HG02840 (cell line): ENCODE results near the gene EFEMP2.
A peak's percentile ranks its signal among the peaks of the same experiment; 100 is the strongest.
"Not testable (repeated sequence)": the region's sequence is repeated elsewhere in the genome, so short reads cannot be mapped to it uniquely, and the experiment has no call there.

ENCODE experiments used
- ATAC-seq: cut with Tn5 transposase; IDR thresholded peaks from one replicate; pipeline ENCODE4 v1.9.1; 2021; ENCODE audit warnings: mild to moderate bottlenecking, moderate library complexity, moderate number of reproducible peaks; ENCODE audit not compliant: unreplicated experiment, low FRiP score

EFEMP2 gene

DNA sequence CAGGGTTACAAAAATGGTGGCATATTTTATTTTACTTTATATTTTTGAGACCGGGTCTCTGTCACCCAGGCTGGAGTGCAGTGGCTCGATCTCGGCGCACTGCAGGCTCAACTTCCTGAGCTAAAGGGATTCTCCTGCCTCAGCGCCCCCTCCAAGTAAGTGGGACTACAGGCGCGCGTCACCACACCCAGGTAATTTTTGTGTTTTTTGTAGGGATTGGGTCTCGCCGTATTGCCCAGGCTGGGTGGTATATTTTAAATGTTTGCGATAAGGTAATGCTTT lies 28.2 kb upstream of the EFEMP2 start:
- ATAC-seq: no peak

DNA sequence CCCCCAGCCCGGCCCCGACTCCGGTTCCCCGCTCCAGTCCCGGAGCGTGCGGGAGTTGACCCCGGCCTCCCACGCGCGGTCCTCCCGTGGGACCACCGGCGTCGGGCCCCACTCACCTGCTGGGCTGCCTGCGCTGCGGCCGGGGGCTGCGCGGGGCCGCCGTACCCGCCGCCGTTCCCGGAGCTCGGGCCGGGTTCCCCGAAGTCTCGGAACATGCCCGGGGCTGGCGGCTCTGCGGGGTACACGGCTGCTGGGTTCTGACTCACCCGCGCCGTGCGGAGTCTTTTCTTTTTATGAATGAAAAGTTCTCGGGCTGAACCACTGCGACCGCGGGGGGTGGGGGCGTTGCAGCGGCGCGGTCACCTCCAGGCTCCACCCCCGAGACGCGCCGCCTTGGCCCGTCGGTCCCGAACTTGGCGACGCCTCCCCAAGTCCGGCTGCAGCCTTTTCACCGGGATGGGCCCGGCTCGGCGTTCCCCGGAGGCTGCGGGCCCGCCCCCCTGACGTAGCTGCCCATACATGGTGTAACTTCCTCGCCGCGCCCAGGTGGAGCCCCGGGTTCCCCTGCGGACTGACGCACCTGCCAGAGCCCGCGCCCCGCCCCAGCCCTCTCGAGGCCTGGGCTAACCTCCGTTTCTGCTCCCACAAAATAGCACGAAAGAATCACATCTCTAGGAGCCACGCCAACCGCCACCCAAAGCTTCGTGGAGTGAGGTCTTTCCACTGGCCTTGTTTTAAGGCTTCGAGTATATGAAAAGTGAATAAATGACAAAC lies 27.7 kb upstream of the EFEMP2 start, which contains the start of gene FOSL1:
TSS of gene FOSL1 (minus strand) at position 264 of the 774 bp plus-strand sequence. CDS start at position 215, 49 bp downstream.
- peak; percentile 62 for ATAC-seq

DNA sequence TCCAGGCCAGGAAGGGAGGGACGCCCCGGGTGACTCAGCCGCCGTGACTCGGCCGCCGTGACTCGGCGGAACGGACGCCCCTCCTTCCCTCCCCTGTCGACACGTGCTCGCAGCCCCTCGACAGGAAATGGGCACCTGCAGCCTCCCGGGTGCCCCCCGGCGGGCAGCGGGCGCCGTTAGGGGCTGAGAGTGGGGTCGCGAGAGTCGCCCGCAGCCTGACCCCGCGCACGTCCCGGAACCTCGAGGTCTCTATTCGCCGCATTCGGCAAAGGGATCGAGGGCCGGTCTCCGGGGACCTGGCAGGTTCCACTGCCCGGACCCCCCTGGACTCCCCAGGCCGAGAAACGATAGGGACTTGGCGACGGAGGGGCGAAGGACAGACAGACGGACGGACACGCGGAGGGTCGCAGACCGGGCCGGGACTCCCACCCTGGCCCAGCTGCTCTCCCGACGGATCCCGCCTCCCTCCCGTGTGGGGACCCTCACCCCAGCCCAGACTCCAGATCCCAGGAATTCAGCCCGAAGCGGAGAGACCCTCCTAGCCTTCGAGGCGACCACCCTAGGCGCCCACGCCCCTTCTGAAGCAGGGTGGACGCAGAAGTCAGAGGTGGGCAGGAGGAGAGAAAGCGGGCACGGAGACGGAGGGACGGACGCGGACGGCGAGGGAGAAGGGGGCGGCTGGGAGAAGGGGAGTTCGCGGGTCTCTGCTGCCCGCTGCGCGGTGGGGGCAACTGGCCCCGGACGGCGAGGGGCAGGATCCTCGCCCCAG lies 26.9 kb upstream of the EFEMP2 start:
- no peak for ATAC-seq

DNA sequence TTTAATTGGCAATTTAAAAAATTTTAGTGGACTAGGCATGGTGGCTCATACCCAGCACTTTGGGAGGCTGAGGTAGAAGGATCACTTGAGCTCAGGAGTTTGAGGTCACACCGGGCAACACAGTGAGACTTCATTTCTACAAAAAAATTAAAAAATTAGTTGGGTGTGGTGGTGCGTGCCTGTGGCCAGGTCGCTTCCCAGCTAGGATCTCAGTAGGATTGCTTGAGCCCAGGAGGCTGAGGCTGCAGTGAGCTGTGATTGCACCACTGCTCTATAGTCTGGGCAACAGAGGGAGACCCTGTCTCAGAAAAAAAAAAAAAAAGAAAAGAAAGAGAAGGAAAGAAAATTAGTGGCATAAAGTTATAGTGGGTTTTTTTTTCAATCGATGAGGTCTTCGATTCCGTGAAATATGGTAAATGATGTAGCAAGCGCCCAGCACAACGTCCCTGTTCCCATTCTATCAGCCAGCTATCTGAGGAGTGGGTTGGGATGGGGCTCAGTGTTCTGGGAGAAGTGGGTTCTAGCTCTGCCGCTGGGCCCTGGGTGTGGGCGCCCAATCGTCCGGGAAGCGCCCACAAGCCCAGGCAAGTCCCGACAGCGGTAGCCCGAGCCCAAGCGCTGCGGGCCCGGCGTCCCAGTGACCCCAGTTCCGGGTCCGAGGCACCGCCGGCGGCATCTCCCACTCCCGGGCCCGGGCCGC lies 26.2 kb upstream of the EFEMP2 start:
- no peak for ATAC-seq

DNA sequence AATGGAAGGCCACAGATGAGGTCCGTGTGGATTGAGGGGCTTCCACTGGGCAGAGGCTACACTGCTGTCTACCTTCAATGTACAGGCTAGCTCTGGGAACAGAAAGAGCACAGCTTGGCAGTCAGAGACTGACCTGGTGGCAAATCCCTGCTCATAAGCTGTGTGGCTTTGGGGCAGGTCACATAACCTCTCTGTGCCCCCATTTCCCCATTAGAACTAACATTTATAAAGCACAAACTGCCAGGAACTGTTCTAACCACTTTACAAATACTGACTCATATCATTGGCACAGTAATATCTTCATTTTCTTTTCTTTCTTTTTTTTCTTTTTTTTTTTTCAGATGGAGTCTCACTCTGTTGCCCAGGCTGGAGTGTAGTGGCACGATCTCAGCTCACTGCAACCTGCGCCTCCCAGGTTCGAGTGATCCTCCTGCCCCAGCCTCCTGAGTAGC lies 24.4 kb upstream of the EFEMP2 start:
- ATAC-seq: no peak

DNA sequence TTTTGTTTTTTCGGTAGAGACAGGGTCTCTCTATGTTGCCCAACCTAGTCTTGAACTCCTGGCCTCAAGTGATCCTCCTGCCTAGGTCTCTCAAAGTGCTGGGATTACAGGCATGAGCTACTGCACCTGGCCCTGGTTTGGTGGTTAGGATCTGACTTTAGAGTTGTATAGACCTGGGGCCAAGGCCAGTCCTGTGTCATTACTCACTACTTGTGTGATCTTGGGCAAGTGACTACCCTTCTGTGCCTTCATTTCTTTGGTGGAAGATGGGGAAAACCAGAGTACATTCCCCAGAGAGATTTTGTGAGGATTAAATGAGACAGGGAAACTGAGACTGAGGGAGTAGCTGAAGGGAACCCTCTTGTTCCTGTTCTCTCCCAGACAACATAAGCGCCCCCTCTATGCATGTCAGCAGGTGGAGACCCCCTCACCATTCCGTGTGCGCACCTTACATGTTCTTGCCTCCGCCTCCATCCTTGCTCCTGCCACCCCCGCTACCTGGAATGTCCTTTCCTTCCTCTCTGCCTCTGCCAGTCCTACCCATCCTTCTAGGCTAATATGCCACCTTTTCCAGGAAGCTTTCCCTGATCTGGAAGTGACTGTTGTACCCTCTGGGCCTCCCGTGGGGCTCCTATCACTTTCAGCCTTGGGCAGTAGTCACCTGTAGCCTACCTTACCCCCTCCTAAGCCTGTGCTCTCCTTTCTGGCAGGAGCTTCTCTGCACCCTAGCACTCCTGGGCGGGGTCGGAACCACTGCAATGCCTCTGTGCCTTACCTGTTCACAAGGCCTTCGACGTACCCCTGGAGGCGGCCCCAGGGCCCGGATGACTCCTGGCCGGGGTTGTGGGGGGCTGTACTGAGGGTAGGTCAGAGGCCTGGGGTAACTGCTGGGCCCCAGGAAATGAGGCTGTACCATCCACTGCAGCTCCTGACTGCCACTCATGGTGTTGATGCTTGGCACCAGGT lies 23.7 kb upstream of the EFEMP2 start:
- ATAC-seq: no peak

DNA sequence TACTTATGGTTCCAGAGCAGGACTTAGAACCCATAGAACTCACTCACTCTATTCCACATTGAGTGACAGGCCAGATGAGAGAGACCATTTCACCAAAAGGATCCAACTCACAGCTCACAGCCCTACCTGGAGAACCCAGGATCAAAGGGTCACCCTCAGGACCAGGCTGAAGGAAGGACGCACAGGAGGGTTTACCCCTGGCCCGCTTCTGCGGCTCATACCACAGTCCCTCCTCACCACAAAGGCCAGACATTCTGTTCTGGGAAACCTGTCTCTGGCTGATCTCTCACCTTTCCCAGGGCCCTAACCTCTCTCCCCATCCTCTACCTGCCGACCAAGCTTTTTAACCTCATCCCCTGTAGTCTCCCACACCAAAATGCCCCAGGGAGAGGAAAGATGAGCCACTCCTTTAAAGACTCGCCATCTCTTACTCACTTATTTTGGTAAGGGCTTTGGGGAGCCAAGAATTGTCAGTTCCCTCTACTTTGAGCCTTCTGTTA lies 22.9 kb upstream of the EFEMP2 start:
- ATAC-seq: no peak

GRCh38 chr11:65894034-65894591 lies 21.5 kb upstream of the EFEMP2 start:
- no peak for ATAC-seq

DNA sequence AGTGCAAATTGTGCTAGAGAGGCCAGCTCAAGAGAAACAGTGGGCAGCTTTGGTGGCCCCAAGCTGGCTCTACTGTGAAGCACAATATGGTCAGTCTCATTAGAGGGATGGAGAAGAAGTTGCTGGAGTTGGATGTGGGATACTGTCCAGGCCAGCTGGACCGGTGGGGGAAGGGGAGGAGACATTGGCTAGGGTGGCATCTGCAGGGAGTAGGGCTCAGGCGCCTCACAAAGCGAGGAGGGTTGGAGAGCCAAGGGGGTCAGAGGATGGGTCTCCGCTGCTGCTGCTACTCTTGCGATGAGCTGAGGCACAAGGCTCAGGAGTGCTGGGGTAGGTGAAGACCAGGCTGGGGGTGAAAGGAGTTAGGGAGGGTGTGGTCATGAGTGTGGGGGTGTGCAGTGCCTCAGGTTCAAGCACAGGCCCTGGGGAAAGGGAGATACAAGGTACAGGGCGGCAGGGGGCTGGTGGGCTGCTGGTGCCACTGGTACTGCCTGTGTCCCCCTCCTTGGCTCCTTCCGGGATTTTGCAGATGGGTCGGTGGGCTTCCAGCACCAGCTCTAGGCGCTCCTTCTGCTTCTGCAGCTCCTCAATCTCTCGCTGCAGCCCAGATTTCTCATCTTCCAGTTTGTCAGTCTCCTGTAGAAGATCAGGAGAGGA lies 20.2 kb upstream of the EFEMP2 start:
- ATAC-seq: no peak

GRCh38 chr11:65892137-65892540 lies 19.5 kb upstream of the EFEMP2 start:
- ATAC-seq: not testable (repeated sequence)

DNA sequence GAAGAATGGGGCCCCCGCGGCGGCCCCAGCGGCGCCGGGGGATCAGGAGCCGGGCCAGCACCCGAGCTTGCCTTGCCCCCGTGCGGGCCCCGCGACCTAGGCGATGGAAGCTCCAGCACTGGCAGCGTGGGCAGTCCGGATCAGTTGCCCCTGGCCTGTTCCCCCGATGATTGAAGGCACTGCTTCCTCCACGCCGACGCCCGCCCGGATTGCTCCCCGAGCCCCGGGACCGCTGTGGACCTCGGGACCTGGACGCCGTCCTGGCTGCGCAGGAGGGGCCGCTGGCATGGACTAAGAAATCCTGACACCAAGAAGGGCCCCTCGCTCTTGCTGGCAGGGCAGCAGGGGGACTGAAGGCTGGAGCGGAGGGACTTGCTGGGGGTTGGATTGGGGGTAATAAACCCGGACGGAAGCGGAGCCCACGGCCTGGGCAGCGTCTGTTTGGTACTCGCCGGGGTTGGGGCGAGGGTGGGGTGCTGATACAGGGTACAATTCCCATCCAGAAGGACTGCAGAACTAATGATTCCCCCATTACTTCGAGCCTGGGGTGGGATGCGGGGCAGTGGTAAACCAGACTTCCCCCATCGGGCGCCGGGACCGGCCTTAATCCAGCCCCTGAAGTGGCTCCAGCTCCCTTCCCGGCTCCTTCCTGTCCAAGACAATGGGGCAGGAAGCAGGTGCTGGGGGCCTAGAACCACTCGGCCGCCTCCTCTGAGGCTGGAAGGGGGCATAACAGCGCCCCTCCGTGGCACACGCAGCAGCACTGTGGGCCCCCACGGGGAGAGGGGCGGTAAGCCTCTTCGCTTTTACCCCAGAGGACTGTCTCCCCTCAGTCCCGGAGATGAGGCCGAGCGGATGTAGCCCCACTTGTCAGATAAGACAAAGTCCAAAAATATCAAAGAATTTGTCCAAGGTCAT lies 18.9 kb upstream of the EFEMP2 start:
- no peak for ATAC-seq

DNA sequence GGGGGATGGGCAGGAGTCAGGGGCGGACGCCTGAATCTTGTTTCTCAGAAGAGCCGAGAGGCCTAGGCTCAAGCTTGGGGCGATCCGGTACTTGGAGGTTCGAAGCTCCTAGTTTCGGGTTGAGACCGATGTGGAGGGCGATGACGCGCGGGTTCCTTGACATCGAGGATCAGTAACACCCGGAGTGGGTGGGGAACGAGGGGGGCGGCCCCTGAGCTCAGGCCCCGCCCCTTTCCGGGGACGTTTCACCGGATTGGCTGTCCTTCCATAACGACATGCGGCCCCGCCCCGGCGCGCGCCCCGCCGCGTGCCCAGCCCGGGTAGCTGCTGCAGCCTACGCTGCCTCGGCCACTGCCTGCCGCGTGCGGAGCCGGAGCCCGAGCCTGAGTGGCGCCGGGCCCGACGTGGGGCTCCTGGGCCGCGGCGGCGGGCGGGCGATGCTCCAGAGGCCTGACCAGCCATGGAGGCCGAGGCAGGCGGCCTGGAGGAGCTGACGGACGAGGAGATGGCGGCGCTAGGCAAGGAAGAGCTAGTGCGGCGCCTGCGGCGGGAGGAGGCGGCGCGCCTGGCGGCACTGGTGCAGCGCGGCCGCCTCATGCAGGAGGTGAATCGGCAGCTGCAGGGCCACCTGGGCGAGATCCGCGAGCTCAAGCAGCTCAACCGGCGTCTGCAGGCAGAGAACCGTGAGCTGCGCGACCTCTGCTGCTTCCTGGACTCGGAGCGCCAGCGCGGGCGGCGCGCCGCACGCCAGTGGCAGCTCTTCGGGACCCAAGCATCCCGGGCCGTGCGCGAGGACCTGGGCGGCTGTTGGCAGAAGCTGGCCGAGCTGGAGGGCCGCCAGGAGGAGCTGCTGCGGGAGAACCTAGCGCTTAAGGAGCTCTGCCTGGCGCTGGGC lies 18.0 kb upstream of the EFEMP2 start, which contains the start of gene CCDC85B:
TSS of gene CCDC85B (plus strand) at position 350 of the 895 bp plus-strand sequence. CDS start at position 461, 111 bp downstream.
- peak; percentile 48 for ATAC-seq

DNA sequence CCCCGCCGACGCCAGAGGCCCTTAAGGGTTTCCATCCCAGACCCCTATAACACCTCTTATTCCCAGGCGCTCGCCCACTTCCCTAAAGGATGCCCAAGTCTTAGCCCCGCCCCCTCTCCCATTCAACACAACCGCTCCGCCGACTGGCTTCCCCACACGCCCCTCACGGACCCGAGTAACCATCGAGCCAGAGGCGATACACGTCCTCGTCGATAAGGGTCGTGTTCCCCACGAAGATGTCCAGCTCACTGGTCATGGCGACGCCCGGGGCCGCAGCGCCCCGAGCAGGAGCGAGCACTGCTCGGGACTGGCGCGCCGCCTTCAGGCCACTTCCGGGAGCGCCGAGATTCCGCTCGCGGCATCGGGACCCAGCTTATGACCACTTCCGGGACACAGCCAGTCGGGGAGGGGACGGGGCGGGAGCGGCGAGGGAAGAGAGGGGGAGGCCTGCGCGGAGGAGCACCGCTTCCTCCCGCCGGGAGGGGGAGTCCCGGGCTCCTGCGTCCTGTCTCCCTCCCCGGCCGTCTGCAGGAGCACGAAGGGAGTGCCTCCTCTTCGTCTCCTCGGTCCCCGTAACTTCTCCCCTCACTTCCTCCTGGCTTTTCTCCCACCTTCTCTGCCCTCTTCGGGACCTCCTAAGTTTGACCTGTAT lies 15.7 kb upstream of the EFEMP2 start, which contains the start of gene FIBP:
TSS of gene FIBP (minus strand) at position 309 of the 652 bp plus-strand sequence. CDS start at position 256, 53 bp downstream.
- ATAC-seq: peak; percentile 54

DNA sequence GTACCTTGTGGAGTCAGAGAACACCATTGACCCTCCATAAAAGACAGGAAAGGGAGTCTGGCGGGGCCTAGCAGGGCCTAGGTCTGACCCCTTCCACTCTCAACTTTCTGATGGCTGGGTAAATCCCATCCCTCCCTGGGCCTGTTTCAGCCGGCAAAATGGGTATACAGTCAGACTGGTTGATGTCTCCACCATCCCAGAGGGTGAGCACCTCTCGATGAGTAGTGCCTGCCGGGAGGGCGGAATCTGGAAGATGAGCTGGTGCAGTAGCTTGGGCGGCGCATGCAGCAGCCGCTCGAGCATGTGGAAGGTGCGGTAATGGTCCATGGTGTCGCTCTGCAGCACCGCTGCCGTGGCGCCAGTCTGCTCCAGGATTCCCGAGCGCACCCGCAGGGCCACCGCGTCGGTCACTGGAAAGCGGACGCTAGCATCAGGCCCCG lies 15.1 kb upstream of the EFEMP2 start:
- no peak for ATAC-seq

- no peak for ATAC-seq
Measured at GRCh38 chr11:65886826-65887722, 14.5 kb upstream of the EFEMP2 start.
